CD4-positive, alpha-beta T cell treated with Interferon alpha-2 for 1 hour (primary cell): ENCODE measurements around the gene IGSF11.
A peak's percentile ranks its signal among the peaks of the same experiment; 100 is the strongest.
"Not testable (repeated sequence)": the region's sequence is repeated elsewhere in the genome, so short reads cannot be mapped to it uniquely, and the experiment has no call there.

Experiments
- DNase-seq, 2 donors: peaks; one replicate each; pipeline ENCODE4 v3.0.0-alpha.2; 2020 to 2022

IGSF11 gene

GRCh38 chr3:118988198-118989130, 46.2 kb downstream of the IGSF11 start:
- no peak for DNase-seq

GRCh38 chr3:118987477-118987876, 47.2 kb downstream of the IGSF11 start:
- DNase-seq, result no peak

GRCh38 chr3:118986734-118987133, 47.9 kb downstream of the IGSF11 start:
- DNase-seq, result no peak

- DNase-seq, result no peak
Observed at GRCh38 chr3:118984699-118985098, 49.9 kb downstream of the IGSF11 start.

- no peak for DNase-seq
Observed at GRCh38 chr3:118981494-118982134, 53.0 kb downstream of the IGSF11 start.

- no peak for DNase-seq
Observed at GRCh38 chr3:118980832-118981231, 53.8 kb downstream of the IGSF11 start.

GRCh38 chr3:118978393-118978758, 56.3 kb downstream of the IGSF11 start:
- no peak for DNase-seq

- DNase-seq, result no peak
Observed at GRCh38 chr3:118977671-118978392, 56.8 kb downstream of the IGSF11 start.

- DNase-seq, result no peak
Observed at GRCh38 chr3:118977118-118977517, 57.5 kb downstream of the IGSF11 start.

GRCh38 chr3:118975476-118975875, 59.2 kb downstream of the IGSF11 start:
- not testable (repeated sequence) for DNase-seq

GRCh38 chr3:118974356-118975097, 60.1 kb downstream of the IGSF11 start:
- no peak for DNase-seq

- DNase-seq, result no peak
Observed at GRCh38 chr3:118973050-118973449, 61.6 kb downstream of the IGSF11 start.

GRCh38 chr3:118970819-118971218, 63.8 kb downstream of the IGSF11 start:
- DNase-seq, result no peak

- no peak for DNase-seq
Observed at GRCh38 chr3:118968640-118969039, 66.0 kb downstream of the IGSF11 start.

GRCh38 chr3:118968111-118968510, 66.5 kb downstream of the IGSF11 start:
- DNase-seq, result no peak

GRCh38 chr3:118966700-118967099, 67.9 kb downstream of the IGSF11 start:
- DNase-seq, result no peak

- DNase-seq, result no peak
Observed at GRCh38 chr3:118963711-118964110, 70.9 kb downstream of the IGSF11 start.

GRCh38 chr3:118960876-118961450, 73.7 kb downstream of the IGSF11 start:
- DNase-seq, result no peak

- DNase-seq, result peak in 1 of 2 donors; percentile 54
Observed at GRCh38 chr3:118955914-118956556, 78.6 kb downstream of the IGSF11 start.

GRCh38 chr3:118951089-118951488, 83.6 kb downstream of the IGSF11 start:
- no peak for DNase-seq

- DNase-seq, result peak in 1 of 2 donors; percentile 30
Observed at GRCh38 chr3:118949113-118949760, 85.4 kb downstream of the IGSF11 start.
